HG03159 (cell line): ENCODE data around the gene ZNF655.
A peak's percentile ranks its signal among the peaks of the same experiment; 100 is the strongest.

Experiments used
- ATAC-seq: cut with Tn5 transposase; IDR thresholded peaks from one replicate; pipeline ENCODE4 v1.9.1; 2021; ENCODE audit warnings: mild to moderate bottlenecking, moderate library complexity; ENCODE audit not compliant: unreplicated experiment

Gene ZNF655

GRCh38 chr7:99601656-99602310 lies 43.3 kb downstream of the ZNF655 start:
- no peak for ATAC-seq

GRCh38 chr7:99605527-99605926 lies 47.1 kb downstream of the ZNF655 start:
- no peak for ATAC-seq

GRCh38 chr7:99606531-99606930 lies 48.1 kb downstream of the ZNF655 start:
- no peak for ATAC-seq

GRCh38 chr7:99607548-99607947 lies 49.1 kb downstream of the ZNF655 start:
- no peak for ATAC-seq

GRCh38 chr7:99614495-99614894 lies 56.1 kb downstream of the ZNF655 start:
- no peak for ATAC-seq

GRCh38 chr7:99615989-99616358 lies 57.5 kb downstream of the ZNF655 start:
- ATAC-seq = no peak

- ATAC-seq = peak; percentile 94
These were observed 58.1 kb downstream of the ZNF655 start, which contains the start of gene ZSCAN25 for GRCh38 chr7:99616359-99617191. Gene ZSCAN25, plus strand, starts transcription at chr7:99616946. Its CDS starts 2,661 bp downstream, at chr7:99619607.

GRCh38 chr7:99617192-99617781 lies 58.8 kb downstream of the ZNF655 start:
- peak; percentile 38 for ATAC-seq

- ATAC-seq = no peak
These were observed 60.3 kb downstream of the ZNF655 start for GRCh38 chr7:99618726-99619125.

- ATAC-seq = no peak
These were observed 61.2 kb downstream of the ZNF655 start for GRCh38 chr7:99619571-99620130.

- ATAC-seq = no peak
These were observed 62.8 kb downstream of the ZNF655 start for GRCh38 chr7:99621271-99621670.

GRCh38 chr7:99622596-99622995 lies 64.2 kb downstream of the ZNF655 start:
- ATAC-seq = no peak

- ATAC-seq = no peak
These were observed 64.8 kb downstream of the ZNF655 start for GRCh38 chr7:99623091-99623693.

GRCh38 chr7:99623702-99624447 lies 65.4 kb downstream of the ZNF655 start:
- no peak for ATAC-seq

GRCh38 chr7:99624484-99624883 lies 66.0 kb downstream of the ZNF655 start:
- no peak for ATAC-seq

GRCh38 chr7:99625321-99625720 lies 66.9 kb downstream of the ZNF655 start:
- ATAC-seq = no peak

GRCh38 chr7:99625961-99626360 lies 67.5 kb downstream of the ZNF655 start:
- ATAC-seq = no peak
